NCI-H2107 treated with DMSO at 0.1 percent for 48 hours (cell line): ENCODE measurements around the gene PYY.

ENCODE experiments used
- DNase-seq: peaks from one replicate; lab custom pipeline; 2025; ENCODE audit not compliant: unreplicated experiment; lab: John Stamatoyannopoulos, UW

PYY gene

GRCh38 chr17:43917348-43918025 lies 36.3 kb downstream of the PYY start:
- DNase-seq = no peak

GRCh38 chr17:43917016-43917347 lies 36.8 kb downstream of the PYY start:
- no peak for DNase-seq

GRCh38 chr17:43916385-43916784 lies 37.4 kb downstream of the PYY start:
- DNase-seq = no peak

DNA sequence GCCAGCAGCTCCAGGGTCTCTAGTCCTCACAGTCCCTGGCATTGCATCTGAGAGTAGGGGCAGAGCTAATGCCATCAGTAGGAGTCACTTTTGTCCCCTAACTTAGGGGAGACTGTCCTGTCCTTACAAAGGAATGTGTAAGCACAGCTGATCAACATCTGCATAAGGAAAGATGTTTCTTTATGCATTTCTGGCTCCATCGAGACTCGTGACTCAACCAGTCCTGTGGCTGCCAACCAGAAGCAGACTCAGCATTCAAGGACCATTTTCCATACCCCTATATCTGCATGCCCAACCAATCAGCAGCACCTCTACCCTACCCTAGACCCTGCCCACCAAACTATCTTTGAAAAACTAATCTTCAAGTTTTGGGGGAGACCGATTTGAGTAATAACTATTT lies 38.2 kb downstream of the PYY start:
- no peak for DNase-seq

GRCh38 chr17:43914451-43914850 lies 39.3 kb downstream of the PYY start:
- DNase-seq = no peak

DNA sequence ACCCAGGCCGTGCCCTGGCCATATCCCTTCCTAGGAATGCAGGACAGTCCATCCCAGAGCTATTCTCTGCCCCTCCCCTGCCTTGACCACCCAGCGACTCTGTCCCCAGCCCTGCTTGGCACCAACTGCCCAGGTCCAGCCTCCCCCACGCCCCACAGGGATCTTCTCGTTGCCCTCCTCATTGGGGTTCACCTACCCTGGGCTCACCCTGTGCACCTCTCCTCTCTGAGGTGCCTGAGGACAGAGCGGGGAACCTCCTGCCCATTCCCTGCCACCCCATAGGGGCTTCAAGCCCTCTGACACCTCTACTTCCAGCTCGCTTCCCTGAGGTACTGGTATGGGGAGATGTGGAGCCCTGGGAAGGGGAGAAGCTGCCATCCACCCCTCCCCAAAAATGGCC lies 40.2 kb downstream of the PYY start:
- DNase-seq = no peak

DNA sequence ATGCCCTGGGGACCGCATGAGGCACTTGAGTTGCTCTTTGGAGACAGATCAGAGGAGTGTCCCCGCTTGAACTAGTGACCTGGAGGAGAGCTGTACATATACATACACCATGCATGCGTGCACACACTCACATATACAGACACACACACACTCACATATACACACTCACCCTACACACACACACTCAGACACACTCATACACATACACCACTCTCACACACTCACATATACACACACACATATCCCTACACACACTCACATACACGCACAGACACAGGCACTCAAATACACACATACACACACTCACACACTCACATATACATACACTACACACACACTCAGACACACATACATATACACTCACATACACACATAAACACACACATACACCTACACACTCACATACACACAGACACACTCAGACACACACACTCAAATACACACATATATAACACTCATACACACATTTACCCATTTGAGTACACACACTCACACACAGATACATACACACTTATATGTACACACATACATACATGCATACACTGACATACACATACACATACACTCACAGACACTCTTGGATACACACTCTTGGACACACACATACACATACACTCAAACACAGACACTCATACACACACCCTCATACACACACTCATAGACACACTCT lies 41.0 kb downstream of the PYY start:
- no peak for DNase-seq

GRCh38 chr17:43911904-43912303 lies 41.8 kb downstream of the PYY start:
- DNase-seq = no peak

GRCh38 chr17:43909537-43910231 lies 44.1 kb downstream of the PYY start:
- no peak for DNase-seq

DNA sequence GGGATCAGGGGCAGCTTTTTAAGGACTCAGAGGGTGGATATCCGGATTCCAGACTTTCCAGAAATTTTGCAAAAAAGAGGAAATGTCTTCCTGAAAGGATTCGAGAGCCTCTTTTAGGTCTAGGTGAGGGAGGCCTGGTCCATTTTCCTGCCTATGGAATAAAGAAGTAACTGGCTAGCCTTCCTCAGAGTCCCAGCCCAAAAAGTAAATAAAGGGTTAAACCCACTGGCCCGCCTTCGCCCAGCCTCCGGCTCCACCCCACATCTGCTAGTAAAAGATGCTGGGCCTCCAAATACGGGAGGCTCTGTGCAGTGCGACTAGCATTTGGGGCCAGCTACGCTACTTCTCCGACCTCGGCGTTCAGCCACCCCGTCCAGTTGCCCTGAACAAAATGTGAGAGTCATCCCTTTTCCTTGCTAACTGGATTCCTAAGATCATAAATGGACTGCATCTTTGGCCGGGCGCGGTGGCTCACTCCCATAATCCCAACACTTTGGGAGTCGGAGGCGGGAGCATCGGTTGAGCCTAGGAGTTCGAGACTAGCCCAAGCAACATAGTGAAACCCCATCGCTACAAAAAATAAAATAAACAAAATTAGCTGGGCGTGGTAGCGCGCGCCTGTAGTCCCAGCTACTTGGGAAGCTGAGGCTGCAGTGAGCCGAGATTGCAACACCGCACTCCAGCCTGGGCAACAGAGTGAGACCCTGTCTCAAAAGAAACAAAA lies 45.6 kb downstream of the PYY start:
- no peak for DNase-seq

DNA sequence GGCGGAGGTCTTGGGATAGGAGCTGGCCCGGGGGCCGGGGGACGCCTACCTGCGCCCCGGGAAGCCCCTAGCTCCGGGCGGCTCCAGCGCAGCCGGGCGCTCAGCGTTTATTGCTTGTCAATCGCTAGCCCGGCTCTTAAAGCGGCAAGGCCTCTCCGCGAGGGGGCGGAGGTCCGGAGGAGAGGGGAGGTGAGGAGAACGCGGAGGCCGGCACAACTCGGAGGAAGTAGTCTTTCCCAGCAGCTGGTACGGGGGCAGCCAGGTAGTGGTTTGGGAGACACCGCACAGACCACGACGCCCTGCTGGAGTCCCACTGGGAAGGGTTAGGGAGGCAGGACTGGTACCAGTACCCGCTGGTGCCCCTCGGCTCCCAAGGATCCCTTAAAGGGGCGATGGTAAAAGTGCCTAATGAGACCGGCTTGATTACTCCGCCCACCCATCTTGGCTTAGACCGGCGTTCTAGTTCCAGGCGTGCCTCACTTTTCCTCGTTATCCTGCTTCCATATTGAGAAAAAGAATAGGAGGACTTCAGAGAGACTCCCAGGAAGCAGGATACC lies 46.2 kb downstream of the PYY start, which contains the start of gene MPP2:
TSS of gene MPP2 (minus strand) at position 112 of the 557 bp plus-strand sequence. CDS start 3,076 bp downstream, outside the sequence.
- DNase-seq = no peak

GRCh38 chr17:43906951-43907424 lies 46.8 kb downstream of the PYY start:
- DNase-seq = no peak

GRCh38 chr17:43905985-43906852 lies 47.5 kb downstream of the PYY start:
- no peak for DNase-seq

- no peak for DNase-seq
Observed at GRCh38 chr17:43905400-43905984, 48.2 kb downstream of the PYY start.
